Endometrium (tissue), 2 donors: ENCODE results near the gene CCDC28B.

Experiments used
- FAIRE-seq: peaks from 2 replicates; lab custom pipeline; 2012; peaks lifted over from hg19 to GRCh38; lab: Jason Lieb, UNC
- donor health status: control.
- donor health status: control.

Gene CCDC28B

DNA sequence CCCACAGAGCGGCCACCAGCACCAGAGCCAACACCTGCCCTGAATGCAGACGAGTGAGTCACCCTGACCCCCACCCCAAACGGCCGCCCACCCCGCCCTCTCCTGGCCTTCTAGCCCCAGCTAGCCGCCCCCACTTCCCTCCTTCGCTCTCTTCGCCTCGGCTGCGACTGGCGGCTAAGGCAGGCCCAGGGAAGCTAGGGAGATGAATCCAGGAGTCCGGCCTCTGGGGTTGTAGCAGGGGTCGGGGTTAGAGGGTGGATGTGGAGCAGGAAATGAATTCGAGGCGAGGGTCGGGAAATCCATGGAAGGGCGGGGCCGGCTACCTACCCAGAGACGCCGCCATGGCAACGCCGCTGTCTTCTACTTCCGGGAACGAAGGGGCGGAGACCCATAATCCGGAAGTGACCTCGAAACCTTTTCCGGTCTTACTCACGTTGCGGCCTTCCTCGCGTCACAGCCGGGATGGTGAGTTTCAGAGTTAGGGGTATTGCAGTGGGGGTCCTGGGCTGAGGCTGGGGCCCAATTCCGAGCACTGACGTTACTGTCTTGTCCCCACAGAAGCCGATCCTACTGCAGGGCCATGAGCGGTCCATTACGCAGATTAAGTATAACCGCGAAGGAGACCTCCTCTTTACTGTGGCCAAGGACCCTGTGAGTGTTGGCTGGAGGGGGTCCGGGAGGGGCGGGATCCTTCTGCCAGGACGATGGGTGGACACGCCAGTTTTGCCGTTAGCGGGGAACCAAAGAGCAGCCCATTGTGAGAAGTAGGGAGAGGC, 21.8 kb downstream of the CCDC28B start, which contains the start of the genes EIF3I and TMEM234:
EIF3I (plus strand) TSS at position 428 of the 776 bp plus-strand sequence; CDS start at position 463, 35 bp downstream.
TMEM234 (minus strand) TSS at position 374 of the 776 bp plus-strand sequence; CDS start at position 343, 31 bp downstream.
- peak; percentile 45 for FAIRE-seq

DNA sequence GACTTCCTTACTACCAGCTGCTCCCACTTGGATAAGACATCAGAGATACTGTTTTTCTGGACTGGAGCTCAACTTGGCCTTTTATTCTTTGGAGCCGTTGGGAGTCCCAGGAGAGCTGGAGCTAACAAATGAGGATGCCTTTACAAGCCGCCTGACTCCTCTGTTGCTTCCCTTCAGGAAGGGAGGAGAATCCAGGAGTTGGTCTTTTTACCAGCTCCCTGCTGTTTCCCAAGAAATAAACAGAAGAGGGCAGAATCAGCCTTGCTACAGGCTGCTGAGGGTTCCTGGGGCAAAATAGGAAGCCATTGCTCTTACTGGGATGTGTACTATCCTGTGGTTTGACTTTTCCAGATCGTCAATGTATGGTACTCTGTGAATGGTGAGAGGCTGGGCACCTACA, 23.3 kb downstream of the CCDC28B start:
- no peak for FAIRE-seq

DNA sequence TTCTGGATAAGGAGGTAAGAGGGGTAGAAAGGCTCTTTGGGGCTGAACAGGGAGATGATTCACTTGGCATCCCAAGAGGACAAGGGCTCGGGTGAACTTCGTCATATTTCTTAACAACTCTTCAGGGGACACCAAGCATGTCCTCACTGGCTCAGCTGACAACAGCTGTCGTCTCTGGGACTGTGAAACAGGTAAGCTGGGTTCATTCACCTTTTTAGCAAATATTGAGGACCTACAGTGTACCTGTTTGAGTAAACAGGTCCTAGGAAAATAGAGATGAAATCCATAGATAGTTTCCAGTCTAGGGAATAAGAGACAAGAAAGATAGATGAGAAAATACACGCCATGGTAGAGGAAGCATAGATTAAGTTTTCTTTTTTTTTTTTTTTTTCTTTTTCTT, 23.9 kb downstream of the CCDC28B start:
- no peak for FAIRE-seq

DNA sequence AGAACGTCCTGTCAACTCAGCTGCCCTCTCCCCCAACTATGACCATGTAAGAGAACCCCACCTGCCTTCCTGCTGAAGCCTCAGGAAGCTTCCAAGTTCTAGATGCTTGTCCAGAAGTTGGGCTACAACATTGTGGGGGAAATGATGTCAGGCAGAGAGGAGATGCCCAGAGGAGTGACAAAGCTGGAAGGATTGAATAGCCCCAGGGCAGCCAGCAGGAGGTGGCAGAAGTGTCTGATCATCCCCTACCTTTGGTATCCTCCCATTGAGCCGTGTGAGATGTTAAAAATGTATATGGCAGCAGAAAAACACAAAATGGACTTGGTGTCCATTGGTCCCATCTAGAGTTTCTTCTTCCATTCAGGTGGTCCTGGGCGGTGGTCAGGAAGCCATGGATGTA, 28.4 kb downstream of the CCDC28B start:
- FAIRE-seq = no peak

DNA sequence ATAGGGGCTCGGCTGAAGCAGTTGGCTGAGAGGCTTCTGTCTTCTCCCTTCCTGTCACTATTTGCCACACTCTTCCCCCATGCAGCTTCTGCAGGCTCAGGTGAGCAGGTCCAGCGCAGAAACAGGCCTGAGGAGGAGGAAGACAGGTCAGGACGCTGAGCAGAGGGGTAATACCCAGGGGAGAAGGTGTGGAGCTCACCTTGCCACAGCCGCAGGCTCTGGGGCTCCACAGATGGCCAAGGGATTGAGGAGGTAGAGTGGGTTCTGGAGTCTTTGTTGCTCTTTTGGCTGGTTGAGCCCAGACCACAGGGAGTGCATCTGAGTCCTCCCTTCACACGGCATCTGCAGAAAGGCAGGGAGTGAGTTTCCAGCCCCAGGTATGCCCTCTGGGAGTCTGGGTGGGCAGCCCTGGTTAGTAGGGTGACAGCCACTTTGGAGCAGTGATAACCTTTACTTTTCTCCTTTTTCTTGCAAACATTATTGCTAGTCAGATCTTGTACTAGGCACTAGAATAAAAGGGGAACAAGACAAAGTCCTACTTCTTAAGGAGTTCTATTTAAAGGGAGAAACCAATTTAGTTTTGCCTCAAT, 31.5 kb downstream of the CCDC28B start:
- FAIRE-seq = no peak

DNA sequence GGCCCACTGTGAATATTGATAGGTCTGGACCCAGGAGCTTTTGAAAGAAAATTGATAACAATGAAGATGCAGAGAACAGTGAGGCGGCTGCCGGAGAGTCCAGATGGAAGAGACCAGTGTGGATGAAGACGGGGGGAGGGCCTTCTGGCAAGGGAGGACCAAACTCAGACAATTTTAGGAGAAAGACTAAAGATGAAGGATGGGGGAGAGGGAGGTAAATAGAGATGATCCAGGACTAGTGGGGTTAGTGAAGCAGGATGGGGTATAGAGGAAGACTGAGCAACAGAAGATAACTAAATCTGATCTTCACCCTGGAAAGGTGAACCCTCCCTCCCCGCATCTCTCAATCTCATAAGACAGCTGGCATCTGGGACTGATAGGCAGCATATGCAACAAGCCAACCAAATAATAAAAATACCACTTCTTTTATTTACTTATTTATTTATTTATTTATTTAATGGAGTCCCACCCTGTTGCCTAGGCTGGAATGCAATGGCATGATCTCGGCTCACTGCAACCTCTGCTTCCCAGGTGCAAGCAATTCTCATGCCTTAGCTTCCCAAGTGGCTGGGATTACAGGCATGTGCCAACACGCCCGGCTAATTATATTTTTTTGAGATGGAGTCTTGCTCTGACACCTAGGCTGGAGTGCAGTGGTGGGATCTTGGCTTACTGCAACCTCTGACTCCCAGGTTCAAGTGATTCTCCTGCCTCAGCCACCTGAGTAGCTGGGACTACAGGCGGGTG, 32.3 kb downstream of the CCDC28B start:
- FAIRE-seq = no peak

DNA sequence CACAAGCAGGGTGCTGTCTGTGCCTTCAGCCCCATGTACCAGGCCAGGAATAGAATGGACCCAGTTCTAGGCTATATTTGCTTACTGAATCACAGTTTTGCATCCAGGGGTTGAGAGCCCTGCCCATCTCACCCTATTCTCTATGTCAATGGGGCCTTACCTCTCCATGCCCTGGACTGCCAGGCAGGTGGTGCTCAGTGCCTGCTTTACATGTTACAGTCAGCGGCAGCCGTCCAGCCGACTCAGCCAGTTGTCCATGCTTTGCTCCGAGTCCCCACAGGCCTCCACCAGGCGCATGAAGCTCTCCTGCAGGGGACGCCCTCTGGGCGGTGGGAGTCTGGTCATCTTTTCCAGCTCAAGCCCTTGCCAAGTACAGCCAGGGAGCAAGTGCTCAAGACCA, 34.4 kb downstream of the CCDC28B start:
- FAIRE-seq = no peak

DNA sequence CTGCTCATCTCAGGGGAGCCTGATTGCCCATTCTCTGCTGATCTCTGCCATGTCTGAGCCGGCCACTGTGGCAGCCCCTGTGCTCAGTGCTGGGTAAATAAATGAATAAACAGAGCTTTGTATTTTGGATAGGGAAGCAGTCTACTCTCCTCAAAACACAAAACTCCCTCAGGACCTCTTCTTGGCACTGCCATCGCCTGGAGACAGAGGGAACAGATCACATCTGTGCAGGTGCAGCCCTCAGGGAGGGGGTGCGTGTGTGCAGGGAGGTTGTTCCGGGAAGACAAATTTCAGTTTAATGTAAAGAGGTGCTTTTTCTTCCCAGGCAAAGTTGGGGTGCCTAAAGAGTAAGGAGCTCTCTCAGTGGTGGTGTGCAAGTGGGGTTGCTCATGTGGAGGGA, 38.9 kb downstream of the CCDC28B start:
- FAIRE-seq = no peak

DNA sequence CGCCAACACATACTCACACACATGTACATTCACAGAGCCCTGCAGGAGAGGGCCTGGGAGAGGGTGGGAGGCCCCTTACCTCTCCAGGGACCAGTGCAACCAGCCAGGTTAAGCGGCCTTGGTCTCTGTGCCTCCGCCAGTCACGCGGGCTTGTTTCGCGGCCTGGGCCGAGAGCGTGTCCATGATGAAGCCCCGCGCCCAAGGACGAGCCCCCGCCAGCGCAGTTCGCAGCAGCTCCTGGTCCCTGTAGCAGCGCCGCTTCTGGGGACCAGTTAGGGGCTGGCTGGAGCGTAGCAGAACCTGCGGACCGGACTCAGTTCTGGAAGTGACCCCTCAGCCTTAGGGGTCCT, 39.4 kb downstream of the CCDC28B start:
- no peak for FAIRE-seq

DNA sequence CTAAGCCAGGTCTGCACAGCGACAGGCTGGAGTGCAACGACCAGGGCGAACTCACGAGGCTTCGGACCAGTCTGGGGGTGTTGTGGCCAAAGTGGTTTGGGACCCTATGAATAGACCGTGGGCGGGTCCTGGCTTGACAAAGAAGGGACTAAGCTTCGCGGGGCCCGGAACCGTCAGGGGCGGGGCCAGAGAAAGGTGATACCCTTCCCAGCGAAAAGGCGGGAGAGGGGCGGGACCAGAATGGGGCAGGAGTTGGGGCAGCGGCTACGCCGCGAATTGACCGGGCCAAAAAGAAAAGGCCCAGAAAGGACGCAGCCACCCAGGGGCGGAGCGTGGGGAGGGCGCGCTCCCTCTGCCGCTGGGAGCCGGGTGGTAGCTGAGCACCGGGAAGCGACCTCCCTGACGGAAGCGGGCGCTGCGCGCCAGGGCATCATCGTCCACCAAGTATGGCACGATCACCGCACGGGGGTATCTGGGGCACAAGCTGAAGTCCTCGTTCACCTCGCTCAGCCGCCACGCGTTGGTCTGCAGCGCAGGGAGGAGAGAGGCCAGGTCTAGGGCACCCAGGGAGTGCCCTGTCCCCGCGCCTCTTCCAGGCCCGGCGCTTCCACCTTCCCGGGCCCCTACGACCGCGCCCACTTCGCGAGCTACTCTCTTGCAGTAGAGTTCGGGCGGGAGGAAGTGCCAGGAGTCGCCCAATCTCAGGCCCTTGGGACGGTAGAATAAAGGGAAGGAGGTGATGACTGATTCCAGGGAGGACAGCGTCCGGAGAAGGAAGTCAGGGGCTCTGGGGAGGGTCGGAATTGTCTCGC, 40.0 kb downstream of the CCDC28B start:
- FAIRE-seq = no peak

DNA sequence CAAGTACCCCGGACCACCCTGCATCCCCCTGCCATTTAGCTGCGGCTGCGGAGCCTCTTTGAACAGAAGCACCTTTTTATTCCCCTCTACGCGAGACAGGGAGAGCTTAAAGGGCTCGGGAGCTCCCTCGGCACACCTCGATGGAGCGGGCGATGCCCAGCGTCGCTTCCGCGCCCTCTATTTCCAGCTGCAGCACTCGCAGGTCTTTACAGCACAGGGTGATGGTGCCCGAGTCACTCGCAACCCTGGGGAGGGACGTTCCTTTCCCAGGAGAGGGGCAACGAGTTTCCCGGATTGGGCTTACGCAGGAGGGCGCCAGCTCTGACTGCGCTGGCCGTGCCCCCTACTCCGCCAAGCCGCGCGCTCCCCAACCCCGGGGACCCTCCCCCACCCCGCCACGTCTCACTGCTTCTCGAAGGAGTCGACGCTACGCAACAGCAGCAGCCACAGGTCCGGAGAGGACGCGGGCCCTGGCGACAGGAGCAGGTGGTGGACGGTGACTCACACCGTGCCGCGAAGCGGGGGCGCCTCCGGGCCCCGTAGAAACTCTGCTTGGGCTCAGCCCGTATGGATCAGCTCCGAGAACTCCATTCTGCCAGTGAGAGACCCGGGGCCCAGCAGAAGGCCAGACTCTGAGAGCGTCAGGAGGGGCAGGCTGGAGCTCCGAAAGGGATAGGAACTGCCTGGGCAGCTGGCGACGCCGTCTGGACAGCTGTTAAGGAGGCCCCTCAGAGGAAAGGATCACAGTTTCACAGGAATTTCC, 40.8 kb downstream of the CCDC28B start:
- FAIRE-seq = no peak

DNA sequence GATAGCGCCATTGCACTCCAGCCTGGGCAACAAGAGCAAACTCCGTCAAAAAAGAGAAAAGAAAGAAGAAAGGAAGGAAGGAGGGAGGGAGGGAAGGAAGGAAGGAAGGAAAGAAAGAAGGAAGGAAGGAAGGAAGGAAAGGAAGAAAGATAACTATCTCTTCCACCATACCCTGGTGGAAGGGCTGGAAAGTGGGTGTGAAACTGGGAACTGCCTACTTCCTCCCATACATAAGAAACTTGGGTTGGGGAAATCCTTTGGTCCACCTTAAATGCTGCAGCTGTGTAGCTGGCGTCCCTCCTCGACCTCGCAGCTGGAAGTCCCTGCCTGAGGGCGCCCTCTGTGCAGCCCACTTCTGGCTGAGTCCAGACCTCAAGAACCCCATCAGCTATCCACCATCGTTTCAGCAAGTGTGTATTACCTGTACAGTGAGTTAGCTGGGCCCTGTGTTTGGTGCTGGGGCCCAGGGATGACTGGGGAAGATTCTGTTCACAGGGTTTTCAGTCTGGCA, 42.0 kb downstream of the CCDC28B start:
- FAIRE-seq = no peak

DNA sequence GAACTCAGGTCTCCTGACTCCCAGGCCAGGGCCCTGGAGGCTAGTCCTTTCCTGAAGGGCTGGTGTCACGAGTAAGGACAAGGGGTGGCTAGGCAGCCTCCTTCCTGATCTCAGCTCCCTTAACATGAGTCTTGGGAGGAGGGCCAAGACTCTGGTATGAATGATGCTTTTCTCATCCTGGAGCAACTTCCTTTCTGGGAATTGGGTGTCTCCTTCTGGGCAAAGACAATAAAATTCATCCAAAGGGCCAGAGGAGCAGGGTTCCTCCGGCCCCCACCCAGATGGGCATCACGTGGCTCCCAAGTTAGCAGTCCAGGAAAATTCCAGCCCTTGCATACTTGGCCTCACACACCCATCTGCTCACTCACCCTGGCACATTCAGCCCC, 46.5 kb downstream of the CCDC28B start, which contains the start of gene FAM167B:
FAM167B (plus strand) TSS at position 335 of the 386 bp plus-strand sequence. CDS start 200 bp downstream, outside the sequence.
- FAIRE-seq = no peak

DNA sequence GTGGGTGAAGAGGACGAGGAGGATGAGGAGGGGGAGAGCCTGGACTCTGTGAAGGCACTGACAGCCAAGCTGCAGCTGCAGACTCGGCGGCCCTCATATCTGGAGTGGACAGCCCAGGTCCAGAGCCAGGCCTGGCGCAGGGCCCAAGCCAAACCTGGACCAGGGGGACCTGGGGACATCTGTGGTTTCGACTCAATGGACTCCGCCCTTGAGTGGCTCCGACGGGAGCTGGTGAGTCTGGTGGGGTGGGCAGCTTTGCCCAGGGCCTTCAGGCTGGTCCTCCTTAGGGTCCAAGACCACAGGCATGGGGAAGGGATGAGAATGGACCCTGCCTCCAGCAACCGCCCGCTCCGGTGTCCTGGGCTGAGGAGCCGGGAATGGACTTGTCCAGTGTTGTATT, 47.1 kb downstream of the CCDC28B start:
- no peak for FAIRE-seq

DNA sequence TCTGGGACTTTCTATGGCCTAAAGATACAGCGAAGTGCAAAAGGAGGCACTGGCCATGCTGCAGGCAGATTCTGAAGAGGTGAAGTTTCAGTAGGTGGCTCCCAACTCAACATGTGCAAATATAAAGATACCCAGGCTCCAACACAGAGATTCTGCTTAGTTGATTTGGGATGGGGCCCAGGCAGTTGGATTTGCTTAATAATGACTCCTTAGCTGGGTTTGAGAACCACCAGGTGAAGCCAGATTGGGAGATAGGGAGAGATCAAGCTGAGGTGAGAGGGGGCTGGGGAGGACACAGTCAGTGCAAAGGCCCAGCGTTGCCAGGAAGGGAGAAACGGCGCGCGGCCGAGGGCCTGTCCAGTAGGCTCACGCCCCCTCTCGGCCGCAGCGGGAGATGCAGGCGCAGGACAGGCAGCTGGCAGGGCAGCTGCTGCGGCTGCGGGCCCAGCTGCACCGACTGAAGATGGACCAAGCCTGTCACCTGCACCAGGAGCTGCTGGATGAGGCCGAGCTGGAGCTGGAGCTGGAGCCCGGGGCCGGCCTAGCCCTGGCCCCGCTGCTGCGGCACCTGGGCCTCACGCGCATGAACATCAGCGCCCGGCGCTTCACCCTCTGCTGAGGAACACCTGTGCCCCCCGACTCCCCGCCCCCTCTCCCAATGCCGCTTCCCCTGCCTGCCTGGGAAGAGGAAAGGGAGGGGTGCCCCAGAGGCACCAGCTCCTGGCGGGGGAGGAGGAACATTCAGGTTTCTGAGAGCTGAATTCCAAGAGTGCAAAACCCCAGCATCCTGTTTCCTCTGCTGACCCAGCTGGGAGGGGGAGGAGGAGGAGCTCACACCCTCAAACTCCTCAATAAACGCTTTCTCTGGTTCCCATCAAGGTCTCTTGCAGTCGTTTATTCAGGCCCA, 47.8 kb downstream of the CCDC28B start:
- FAIRE-seq = no peak

DNA sequence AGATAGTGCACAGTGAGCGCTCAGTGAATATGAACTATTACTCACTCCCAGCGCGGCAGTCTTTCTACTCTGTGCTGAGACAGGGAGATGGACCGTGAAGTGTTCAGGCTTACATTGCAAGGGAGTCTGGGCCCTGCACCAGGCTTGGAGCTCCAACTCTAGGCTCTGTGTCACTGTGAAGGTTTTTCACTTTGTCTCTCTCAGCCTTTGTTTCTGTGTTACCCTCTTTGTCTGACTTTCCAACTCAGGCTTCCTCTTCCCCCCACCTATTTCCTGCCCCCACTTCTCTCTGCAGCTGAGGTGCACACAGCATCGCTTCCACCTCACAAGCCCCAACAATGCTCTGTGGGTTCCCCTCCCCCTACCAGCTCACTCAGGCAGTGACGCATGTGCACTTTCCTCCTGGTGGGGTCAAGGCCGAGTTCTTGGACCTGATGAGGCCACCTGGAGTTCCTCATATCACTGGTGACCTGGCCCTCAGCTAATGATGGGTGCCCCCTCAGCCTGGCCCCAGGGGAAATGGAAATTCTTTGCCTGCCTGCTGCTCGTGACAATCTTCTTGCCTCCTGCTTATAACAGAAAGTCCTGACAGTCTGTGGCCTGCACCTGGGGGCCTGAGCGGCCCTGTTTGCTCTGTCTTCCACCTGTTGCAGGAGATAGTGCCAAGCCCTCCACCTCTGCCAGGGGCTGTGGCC, 49.6 kb downstream of the CCDC28B start:
- no peak for FAIRE-seq

DNA sequence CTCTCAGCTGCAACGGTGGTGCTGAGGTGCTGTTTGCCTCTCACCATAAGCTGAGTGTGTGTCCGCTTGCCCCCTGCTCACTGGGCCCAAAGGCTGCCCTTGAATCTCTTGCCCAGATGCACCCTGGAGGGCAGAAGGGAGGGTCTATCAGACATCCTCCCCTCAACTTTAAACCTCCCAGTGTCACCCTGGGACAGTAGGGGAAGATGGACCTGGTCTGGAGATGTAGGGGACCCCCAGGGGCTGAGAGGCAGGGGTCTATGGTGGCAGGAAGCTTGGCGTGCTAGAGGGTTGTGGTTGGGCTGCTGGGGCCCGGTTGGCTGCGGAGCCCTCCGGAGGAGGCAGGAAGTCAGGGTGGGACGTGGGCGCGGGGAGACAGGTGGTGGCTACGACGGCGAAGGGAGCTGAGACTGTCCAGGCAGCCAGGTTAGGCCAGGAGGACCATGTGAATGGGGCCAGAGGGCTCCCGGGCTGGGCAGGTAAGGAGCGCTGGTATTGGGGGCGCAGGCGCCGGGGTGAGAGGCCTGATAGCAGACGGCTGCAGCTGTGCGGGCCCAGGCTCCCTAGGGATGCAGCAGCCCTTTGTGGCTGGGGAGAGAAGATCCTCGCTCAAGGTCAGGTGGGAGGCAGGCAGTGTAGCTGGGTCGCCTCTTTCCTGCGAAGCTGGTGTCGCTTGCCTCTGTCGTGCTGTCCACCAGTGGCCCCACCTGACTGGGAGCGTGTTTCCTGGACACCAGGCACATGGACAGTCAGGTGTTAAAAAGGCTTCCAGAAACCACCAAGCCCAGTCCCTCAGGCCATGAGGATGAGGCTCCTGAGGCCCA, 50.7 kb downstream of the CCDC28B start, which contains the start of gene LCK:
LCK (plus strand) TSS at position 373 of the 824 bp plus-strand sequence. CDS start 23,065 bp downstream, outside the sequence.
- no peak for FAIRE-seq
